GM23248 (cell line): ENCODE data around the gene YES1. TPM values are rescaled to one million over a fixed set of nuclear protein-coding genes. Genes with fewer than 3 reads are reported as not detected.

Experiments
- DNase-seq: peaks from one replicate; pipeline ENCODE4 v3.0.0-alpha.2; 2015
- H2AFZ ChIP-seq: fragments of 200-600 bp; sonication (generic); 2 replicates; pipeline ENCODE4 v1.6.1; 2016; ENCODE audit warnings: antibody characterized with exemption
- H3F3A ChIP-seq: fragments of 200-600 bp; sonication (generic); 2 replicates; pipeline ENCODE4 v1.6.1; 2016; ENCODE audit warnings: mild to moderate bottlenecking, antibody characterized with exemption, mixed run types; ENCODE audit not compliant: insufficient read depth
- H3K27ac ChIP-seq: fragments of 200-600 bp; sonication (generic); 2 replicates; pipeline ENCODE4 v1.5.1; 2016; ENCODE audit warnings: mild to moderate bottlenecking
- H3K27me3 ChIP-seq: fragments of 200-600 bp; sonication (generic); replicated peaks from 2 replicates; pipeline ENCODE4 v1.6.1; 2016; ENCODE audit warnings: mild to moderate bottlenecking; ENCODE audit not compliant: insufficient read depth
- H3K36me3 ChIP-seq: fragments of 200-600 bp; sonication (generic); 2 replicates; pipeline ENCODE4 v1.6.1; 2016; ENCODE audit warnings: low read depth, mild to moderate bottlenecking
- H3K4me1 ChIP-seq: fragments of 200-600 bp; sonication (generic); 2 replicates; pipeline ENCODE4 v1.6.1; 2016; ENCODE audit warnings: mild to moderate bottlenecking; ENCODE audit not compliant: insufficient read depth
- H3K4me2 ChIP-seq: fragments of 200-600 bp; sonication (generic); one replicate; pipeline ENCODE4 v1.6.1; 2016; ENCODE audit warnings: mild to moderate bottlenecking; ENCODE audit not compliant: unreplicated experiment
- H3K4me3 ChIP-seq: fragments of 200-600 bp; sonication (generic); 2 replicates; pipeline ENCODE4 v1.5.1; 2016; ENCODE audit warnings: mild to moderate bottlenecking
- H3K79me2 ChIP-seq: fragments of 200-600 bp; sonication (generic); 2 replicates; pipeline ENCODE4 v1.6.1; 2016; ENCODE audit warnings: mild to moderate bottlenecking; ENCODE audit not compliant: insufficient read depth
- H3K9ac ChIP-seq: fragments of 200-600 bp; sonication (generic); 2 replicates; pipeline ENCODE4 v1.6.1; 2016; ENCODE audit warnings: mild to moderate bottlenecking
- H3K9me2 ChIP-seq: fragments of 200-600 bp; sonication (generic); 2 replicates; pipeline ENCODE4 v1.6.1; 2016; ENCODE audit warnings: mixed run types, mild to moderate bottlenecking, moderate library complexity; ENCODE audit not compliant: insufficient read depth
- H3K9me3 ChIP-seq: fragments of 200-600 bp; sonication (generic); one replicate; pipeline ENCODE4 v1.6.1; 2017; ENCODE audit warnings: low read depth
- H4K20me1 ChIP-seq: fragments of 200-600 bp; sonication (generic); 2 replicates; pipeline ENCODE4 v1.6.0; 2016; ENCODE audit not compliant: insufficient read depth
- EZH2 ChIP-seq: fragments of 200-600 bp; sonication (generic); IDR thresholded peaks from 2 replicates; pipeline ENCODE4 v1.6.1; 2018; ENCODE audit warnings: antibody characterized with exemption, mild to moderate bottlenecking; ENCODE audit not compliant: insufficient read depth, poor library complexity, severe bottlenecking
- EZH2phosphoT487 ChIP-seq: fragments of 200-600 bp; sonication (generic); IDR thresholded peaks from 2 replicates; pipeline ENCODE4 v1.6.1; 2018; ENCODE audit warnings: antibody characterized with exemption, moderate library complexity, mild to moderate bottlenecking, low read depth; ENCODE audit not compliant: insufficient read depth
- WGBS, 2 experiments: methylation state at CpG; one replicate each; pipeline ENCODE4 v1.1.6; 2015 to 2017; ENCODE audit warnings: low lambda C conversion rate in 2 of 2, low coverage in 1 of 2; ENCODE audit errors: missing lambda C conversion rate in 2 of 2; 5-methylcytosine and 5-hydroxymethylcytosine counted together
- in situ Hi-C: fragments of 300-500 bp; cut with MboI; formaldehyde crosslinking; loops from 2 replicates; pipeline ENCODE4 v1.15.0; 2020
- polyA plus RNA-seq: library from polyadenylated mRNA; unstranded; fragments of >200 nt; fragmentation: Nextera tagmentation; extraction: Ambion mirVana; gene quantifications from 2 replicates; pipeline ENCODE4 v1.2.1, GENCODE V29; 2016
- total RNA-seq: library from RNA; depleted of rRNA; stranded (reverse); fragments of >200 nt; shearing (Covaris generic); gene quantifications from 2 replicates; pipeline ENCODE4 v1.2.3, GENCODE V29; 2014

Gene YES1
- total and polyA plus RNA-seq, 2 experiments from 2014 or later, result 23.6 to 89.9 TPM

- Histone ChIP-seq H3K27me3 (no peaks in the 10 kb centered on the region), H4K20me1 (no peaks in the 10 kb centered on the region), H3K4me3 (no peak overlapping the region), H3K4me2 (no peak overlapping the region), H3K9me2 (no peaks in the 10 kb centered on the region), H3K4me1 (peaks cover 6% of the 10 kb centered on the region), H2AFZ (no peak overlapping the region), H3K9me3 (no peaks in the 10 kb centered on the region), H3K36me3 (no peaks in the 10 kb centered on the region), H3F3A (peaks cover 20% of the 10 kb centered on the region), H3K9ac (no peak overlapping the region), H3K79me2 (no peaks in the 10 kb centered on the region), H3K27ac (no peak overlapping the region)
- no peak for TF ChIP-seq EZH2phosphoT487
- no peak for TF ChIP-seq EZH2
- in situ Hi-C loops, result no loop called here
- 97 to 98% methylated on average over 2 of the region's 2 CpGs for WGBS, 2 experiments
- no peak for DNase-seq
These were observed 28.5 kb upstream of the YES1 start for GRCh38 chr18:840516-840915.

DNA sequence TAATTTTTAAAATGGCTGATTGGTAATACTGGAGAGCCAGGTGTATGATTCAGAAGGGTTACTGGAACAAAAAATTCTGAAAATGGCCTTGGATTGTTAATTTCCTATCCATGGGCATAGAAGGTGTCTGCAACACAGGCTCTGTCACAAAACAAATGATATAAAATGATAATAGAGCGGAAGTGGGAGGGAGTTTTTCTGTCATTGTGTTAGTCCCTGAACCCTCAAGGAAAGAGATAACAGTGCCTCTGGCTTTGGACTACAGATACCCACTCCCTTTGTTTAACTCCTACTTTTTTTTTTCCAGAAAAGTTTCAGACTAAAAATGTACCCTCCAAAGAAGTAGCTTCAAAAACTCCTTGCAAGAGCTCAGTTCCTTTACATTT lies 28.0 kb upstream of the YES1 start:
- Histone ChIP-seq H3K4me1 (peaks cover 6% of the 10 kb centered on the region), H3K27me3 (no peaks in the 10 kb centered on the region), H3K4me2 (no peak overlapping the region), H3K79me2 (no peaks in the 10 kb centered on the region), H2AFZ (peak overlapping the region; percentile 59; the same call in 1 of the 2 replicates), H3K36me3 (no peaks in the 10 kb centered on the region), H3K9ac (peak overlapping the region; percentile 6; the same call in 1 of the 2 replicates), H3K4me3 (no peak overlapping the region), H3K9me2 (no peaks in the 10 kb centered on the region), H3K9me3 (no peaks in the 10 kb centered on the region), H3K27ac (peak overlapping the region; percentile 37), H3F3A (peaks cover 15% of the 10 kb centered on the region), H4K20me1 (no peaks in the 10 kb centered on the region)
- in situ Hi-C loops, result no loop called here
- WGBS, 2 experiments, result 70 to 79% methylated on average over 1 of the region's 1 CpG
- no peak for DNase-seq
- TF ChIP-seq EZH2phosphoT487 (no peak), EZH2 (no peak)

- in situ Hi-C loops, result loop anchor here (10.0 kb wide), 1 partner anchor 565 kb away; no protein-coding TSS in a partner anchor
- Histone ChIP-seq H3K4me3 (peak overlapping the region; percentile 7; the same call in 1 of the 2 replicates), H3K36me3 (no peaks in the 10 kb centered on the region), H3F3A (peaks cover 15% of the 10 kb centered on the region), H3K27me3 (no peaks in the 10 kb centered on the region), H3K79me2 (no peaks in the 10 kb centered on the region), H3K9me3 (no peaks in the 10 kb centered on the region), H4K20me1 (no peaks in the 10 kb centered on the region), H3K4me2 (no peak overlapping the region), H3K27ac (peak overlapping the region; percentile 37), H2AFZ (peak overlapping the region; percentile 59), H3K9me2 (no peaks in the 10 kb centered on the region), H3K9ac (peak overlapping the region; percentile 6; the same call in 1 of the 2 replicates), H3K4me1 (peaks cover 6% of the 10 kb centered on the region)
- DNase-seq, result peak; percentile 84
- TF ChIP-seq EZH2 (no peak), EZH2phosphoT487 (no peak)
- 10% methylated on average over 14 of the region's 14 CpGs for WGBS, 2 experiments
These were observed 27.4 kb upstream of the YES1 start for GRCh38 chr18:839224-840022.

- 62 to 76% methylated on average over 2 of the region's 2 CpGs for WGBS, 2 experiments
- Histone ChIP-seq H3K9ac (no peak overlapping the region), H3K4me3 (no peak overlapping the region), H3K4me2 (no peak overlapping the region), H3K27ac (no peak overlapping the region), H2AFZ (no peak overlapping the region), H3F3A (peaks cover 15% of the 10 kb centered on the region), H4K20me1 (no peaks in the 10 kb centered on the region), H3K27me3 (no peaks in the 10 kb centered on the region), H3K9me3 (no peaks in the 10 kb centered on the region), H3K79me2 (no peaks in the 10 kb centered on the region), H3K4me1 (peaks cover 6% of the 10 kb centered on the region), H3K9me2 (no peaks in the 10 kb centered on the region), H3K36me3 (no peaks in the 10 kb centered on the region)
- peak; percentile 14 for DNase-seq
- in situ Hi-C loops, result loop anchor here (10.0 kb wide), 1 partner anchor 563 kb away; no protein-coding TSS in a partner anchor
- TF ChIP-seq EZH2phosphoT487 (no peak), EZH2 (no peak)
These were observed 25.9 kb upstream of the YES1 start for GRCh38 chr18:837922-838321.
